ENCODE results near the gene RABL2A.
"Not testable (repeated sequence)": the region's sequence is repeated elsewhere in the genome, so short reads cannot be mapped to it uniquely, and the experiment has no call there.

- TF ChIP-seq CTCF (conservative IDR thresholded peaks at IDR 0.05; ENCODE audit: low read depth, low read length); EZH2 (IDR thresholded peaks at IDR 0.05; ENCODE audit: low read length, unreplicated experiment); EZH2phosphoT487 (IDR thresholded peaks at IDR 0.05; ENCODE audit: borderline replicate concordance, low read length): not testable (repeated sequence)
Observed at GRCh38 chr2:113578508-113578907, 48.6 kb upstream of the RABL2A start.

Measured in PC-3 (cell line).